Body of pancreas (tissue), 4 donors: ENCODE measurements around the gene MINK1. TPM values are rescaled to one million over a fixed set of nuclear protein-coding genes. Genes with fewer than 3 reads are reported as not detected.

Source experiments
- ATAC-seq: fragments of 150-250 bp; one replicate; pipeline ENCODE4 v1.9.1; 2016
- DNase-seq, 4 donors: peaks; one replicate each; pipeline ENCODE4 v3.0.0-alpha.2; 2019
- H3K27ac ChIP-seq, 4 donors: fragments of 200-600 bp; sonication (generic); 1 replicate in 3 of 4; 2 replicates in 1 of 4; pipeline versions ENCODE4 v1.5.1 to v1.6.1; 2016 to 2019; ENCODE audit warnings: mild to moderate bottlenecking in 1 of 4, mixed read lengths in 1 of 4, moderate library complexity in 1 of 4
- H3K27me3 ChIP-seq, 2 donors: fragments of 200-600 bp; sonication (generic); one replicate each; pipeline ENCODE4 v1.6.0; 2016; ENCODE audit warnings: mild to moderate bottlenecking in 1 of 2
- H3K36me3 ChIP-seq, 2 donors: fragments of 200-600 bp; sonication (generic); replicated peaks in 1 of 2; 2 replicates each; pipeline ENCODE4 v1.5.1; 2016; ENCODE audit warnings: low read depth in 2 of 2; ENCODE audit not compliant: insufficient read depth in 1 of 2
- H3K4me1 ChIP-seq: fragments of 200-600 bp; sonication (generic); one replicate; pipeline ENCODE4 v1.6.0; 2016
- H3K4me3 ChIP-seq, 2 donors: fragments of 200-600 bp; sonication (generic); 1 replicate in 1 of 2; 2 replicates in 1 of 2; pipeline ENCODE4 v1.5.1; 2016 to 2019
- H3K9me3 ChIP-seq, 3 donors: fragments of 200-600 bp; sonication (generic); 1 replicate in 2 of 3; 2 replicates in 1 of 3; pipeline ENCODE4 v1.5.1; 2016
- CTCF ChIP-seq, 7 experiments: fragments of 450-650 bp in 4 of 7; fragments of 200-600 bp in 3 of 7; sonication (generic) in 3 of 7; IDR thresholded peaks; one replicate each; pipeline ENCODE4 v1.5.1; 2016 to 2019; ENCODE audit warnings: antibody characterized with exemption in 7 of 7
- POLR2A ChIP-seq, 3 donors: fragments of 450-650 bp; IDR thresholded peaks; one replicate each; pipeline ENCODE4 v1.6.1; 2016; ENCODE audit warnings: antibody characterized with exemption in 3 of 3, mild to moderate bottlenecking in 2 of 3
- WGBS, 2 donors: methylation state at CpG; one replicate each; pipeline ENCODE4 v1.1.5; 2017; 5-methylcytosine and 5-hydroxymethylcytosine counted together
- intact Hi-C: fragments of 100-400 bp; cut with DNase I; formaldehyde crosslinking; loops from one replicate; pipeline ENCODE4 v1.15.1; 2023
- total RNA-seq, 2 donors: library from RNA; depleted of rRNA; stranded (reverse); fragments of >200 nt; gene quantifications; one replicate each; pipeline ENCODE4 v1.1.0, GENCODE V29; 2016

The MINK1 gene
- 10 to 100 TPM; 32.7 to 66.6 TPM for total RNA-seq

- DNase-seq (peak; percentile 89 to 92 (median 91)), ATAC-seq (peak; percentile 98)
- 0% methylated on average over 32 to 66 of the region's 91 CpGs for WGBS, 2 donors
- intact Hi-C loops, result no loop called here
- no peaks in the 10 kb centered on the region for H3K36me3 ChIP-seq
- H3K27ac ChIP-seq, result peak within 1 kb of the TSS; percentile 78 to 96 (median 96)
- H3K27me3 ChIP-seq, result no peaks in the 10 kb centered on the region
- no peaks in the 10 kb centered on the region for H3K9me3 ChIP-seq
- TF ChIP-seq CTCF (IDR thresholded peaks at IDR 0.05) (no peak), POLR2A (IDR thresholded peaks at IDR 0.05) (peak; percentile 67 to 83 (median 68))
- peaks cover 44% of the 10 kb centered on the region for H3K4me1 ChIP-seq
- H3K4me3 ChIP-seq, result peak within 1 kb of the TSS; percentile 71 to 82
Measured at GRCh38 chr17:4833178-4833940, at the start of gene MINK1. TSS of gene MINK1 (plus strand) at chr17:4833340. CDS start at chr17:4833584, 244 bp downstream.

- Histone ChIP-seq H3K4me3 (no peak overlapping the region), H3K27ac (no peak overlapping the region), H3K36me3 (no peaks in the 10 kb centered on the region), H3K27me3 (peaks cover 0 to 21% of the 10 kb centered on the region in 2 donors), H3K4me1 (peaks cover 46% of the 10 kb centered on the region), H3K9me3 (no peaks in the 10 kb centered on the region)
- ATAC-seq (no peak), DNase-seq (no peak)
- TF ChIP-seq CTCF (IDR thresholded peaks at IDR 0.05), result no peak
- no peak for TF ChIP-seq POLR2A (IDR thresholded peaks at IDR 0.05)
- intact Hi-C loops, result loop anchor here (5.0 kb wide), 2 partner anchors 53 to 102 kb away; partner anchors contain the start of gene MED11
- 4 to 14% methylated on average over 19 to 58 of the region's 61 CpGs for WGBS, 2 donors
Measured at GRCh38 chr17:4785311-4786105, 47.6 kb upstream of the MINK1 start.

- intact Hi-C loops, result loop anchor here (5.0 kb wide), 2 partner anchors 54 to 101 kb away; partner anchors contain the start of gene MED11
- H3K27me3 ChIP-seq, result peaks cover 0 to 21% of the 10 kb centered on the region in 2 donors
- DNase-seq (peak in 2 of 4 donors; percentile 22 to 24), ATAC-seq (no peak)
- no peaks in the 10 kb centered on the region for H3K36me3 ChIP-seq
- H3K4me1 ChIP-seq, result peaks cover 49% of the 10 kb centered on the region
- no peak for TF ChIP-seq CTCF (IDR thresholded peaks at IDR 0.05)
- peak in 1 of 3 donors; percentile 18 for TF ChIP-seq POLR2A (IDR thresholded peaks at IDR 0.05)
- no peaks in the 10 kb centered on the region for H3K9me3 ChIP-seq
- no peak within 1 kb of the TSS for H3K27ac ChIP-seq
- H3K4me3 ChIP-seq, result no peak within 1 kb of the TSS
- 8 to 14% methylated on average over 10 to 23 of the region's 24 CpGs for WGBS, 2 donors
Measured at GRCh38 chr17:4786106-4786511, 47.0 kb upstream of the MINK1 start, which contains the start of gene VMO1. TSS of gene VMO1 (minus strand) at chr17:4786364. CDS start at chr17:4786352, 12 bp downstream.

GRCh38 chr17:4786516-4786915 lies 46.6 kb upstream of the MINK1 start:
- peaks cover 0 to 21% of the 10 kb centered on the region in 2 donors for H3K27me3 ChIP-seq
- intact Hi-C loops, result loop anchor here (5.0 kb wide), 2 partner anchors 54 to 101 kb away; partner anchors contain the start of gene MED11
- DNase-seq (no peak), ATAC-seq (no peak)
- H3K36me3 ChIP-seq, result no peaks in the 10 kb centered on the region
- no peaks in the 10 kb centered on the region for H3K9me3 ChIP-seq
- peak in 1 of 3 donors; percentile 1 for TF ChIP-seq POLR2A (IDR thresholded peaks at IDR 0.05)
- TF ChIP-seq CTCF (IDR thresholded peaks at IDR 0.05), result no peak
- H3K4me3 ChIP-seq, result no peak overlapping the region
- H3K27ac ChIP-seq, result no peak overlapping the region
- peaks cover 49% of the 10 kb centered on the region for H3K4me1 ChIP-seq
- WGBS, 2 donors, result 18 to 20% methylated on average over 6 of the region's 6 CpGs
